K562 (cell line): ENCODE measurements around the gene STK32C. TPM values are rescaled to one million over a fixed set of nuclear protein-coding genes. Genes with fewer than 3 reads are reported as not detected.

Source experiments
- ATAC-seq: fragments of 200-7000 bp; cut with Tn5 transposase; 3 replicates; pipeline ENCODE4 v1.9.1; 2020; ENCODE audit warnings: moderate library complexity
- BruUV-seq: library from RNA; stranded (reverse); fragments of 400-500 nt; replicated peaks from 2 replicates; lab custom pipeline; 2021; lab: Mats Ljungman, UMichigan
- CTCF ChIA-PET: fragments of 300-600 bp; formaldehyde crosslinking; extraction: SDS; loops from one replicate; lab custom pipeline; 2021; ENCODE audit warnings: low intra/inter-chr PET ratio; lab: Yijun Ruan, JAX
- POLR2A ChIA-PET: fragments of 300-600, 350-650 bp; sonication (Branson Sonifier 250); formaldehyde crosslinking; extraction: SDS; loops from one replicate; lab custom pipeline; 2021; ENCODE audit warnings: antibody characterized with exemption, inconsistent platforms; lab: Yijun Ruan, JAX
- DNase-seq, 4 experiments: peaks; one replicate each; pipeline versions ENCODE4 v3.0.0 to v3.0.0-alpha.2; 2011 to 2018; ENCODE audit warnings: low spot score in 3 of 4, mixed read lengths in 3 of 4; ENCODE audit errors: extremely low read depth in 1 of 4
- FAIRE-seq: peaks from 2 replicates; lab custom pipeline; 2011; peaks lifted over from hg19 to GRCh38; lab: Jason Lieb, UNC
- H2AFZ ChIP-seq: 2 replicates; pipeline ENCODE4 v1.6.0; 2011; ENCODE audit warnings: low read depth, low read length, control low read depth, inconsistent platforms
- H3K27ac ChIP-seq: fragments of 200-600 bp; 3 replicates; pipeline ENCODE4 v1.8.0; 2011; ENCODE audit warnings: low read depth, mild to moderate bottlenecking, control low read depth, inconsistent platforms, low read length, moderate library complexity, mixed read lengths; ENCODE audit errors: extremely low read depth
- H3K27me3 ChIP-seq, 2 experiments: fragments of 300-600 bp in 1 of 2; 2 replicates in 1 of 2; 3 replicates in 1 of 2; pipeline versions ENCODE4 v1.6.0 to v1.8.0; 2011; ENCODE audit warnings: inconsistent platforms in 2 of 2, low read length in 2 of 2, mild to moderate bottlenecking in 1 of 2, mixed read lengths in 1 of 2, moderate library complexity in 1 of 2; ENCODE audit not compliant: control insufficient read depth in 2 of 2, insufficient read depth in 2 of 2
- H3K36me3 ChIP-seq: fragments of 300-600 bp; 3 replicates; pipeline ENCODE4 v1.8.0; 2011; ENCODE audit warnings: mild to moderate bottlenecking, low read length, inconsistent platforms; ENCODE audit not compliant: control insufficient read depth, insufficient read depth
- H3K4me1 ChIP-seq, 2 experiments: fragments of 200-600 bp in 1 of 2; replicated peaks in 1 of 2; 2 replicates in 1 of 2; 3 replicates in 1 of 2; pipeline versions ENCODE4 v1.5.1 to v1.8.0; 2011; ENCODE audit warnings: inconsistent platforms in 2 of 2, low read length in 2 of 2, mild to moderate bottlenecking in 1 of 2, mixed read lengths in 1 of 2, moderate library complexity in 1 of 2; ENCODE audit not compliant: control insufficient read depth in 2 of 2, insufficient read depth in 2 of 2
- H3K4me2 ChIP-seq: 2 replicates; pipeline ENCODE4 v1.6.1; 2011; ENCODE audit warnings: low read length, control low read depth, inconsistent platforms, mixed read lengths; ENCODE audit not compliant: insufficient read depth
- H3K4me3 ChIP-seq: fragments of 200-600 bp; sonication (generic), shearing (Covaris generic); 2 replicates; pipeline ENCODE4 v1.5.1; 2016; ENCODE audit warnings: control low read depth, inconsistent platforms
- H3K79me2 ChIP-seq: fragments of 200-600 bp; 3 replicates; pipeline ENCODE4 v1.8.0; 2011; ENCODE audit warnings: low read length, inconsistent platforms; ENCODE audit not compliant: control insufficient read depth, insufficient read depth
- H3K9ac ChIP-seq, 2 experiments: 2 replicates each; pipeline versions ENCODE4 v1.6.0 to v1.6.1; 2011; ENCODE audit warnings: low read depth in 2 of 2, low read length in 2 of 2, control low read depth in 1 of 2, inconsistent platforms in 1 of 2, mild to moderate bottlenecking in 1 of 2, mixed read lengths in 1 of 2; ENCODE audit not compliant: insufficient read depth in 1 of 2
- H3K9me1 ChIP-seq: one replicate; pipeline ENCODE4 v1.6.0; 2011; ENCODE audit warnings: inconsistent platforms, mild to moderate bottlenecking, low read length, moderate library complexity; ENCODE audit not compliant: control insufficient read depth, insufficient read depth
- H3K9me3 ChIP-seq: replicated peaks from 2 replicates; pipeline ENCODE4 v1.5.1; 2011; ENCODE audit warnings: low read depth, low read length, inconsistent platforms; ENCODE audit not compliant: control insufficient read depth, insufficient read depth
- H4K20me1 ChIP-seq: replicated peaks from 2 replicates; pipeline ENCODE4 v1.6.1; 2011; ENCODE audit warnings: low read length, inconsistent platforms, mixed read lengths; ENCODE audit not compliant: control insufficient read depth, insufficient read depth
- E2F4 ChIP-seq: sonication (generic); formaldehyde crosslinking; IDR thresholded peaks from 2 replicates; pipeline ENCODE4 v1.8.0; 2022; ENCODE audit warnings: mild to moderate bottlenecking, low read depth, missing genetic modification reagents
- E2F6 ChIP-seq, 2 experiments: IDR thresholded peaks; 2 replicates each; pipeline ENCODE4 v1.6.1; 2011; ENCODE audit warnings: borderline replicate concordance in 1 of 2, control low read depth in 1 of 2, low read depth in 1 of 2, low read length in 1 of 2, mild to moderate bottlenecking in 1 of 2, mixed read lengths in 1 of 2, moderate library complexity in 1 of 2; ENCODE audit not compliant: insufficient read depth in 1 of 2, insufficient read length in 1 of 2, poor library complexity in 1 of 2, severe bottlenecking in 1 of 2; ENCODE audit errors: extremely low read depth in 1 of 2
- ID3 ChIP-seq, 2 experiments: fragments of 250-450 bp in 1 of 2; fragments of 450-650 bp in 1 of 2; sonication (Bioruptor Pico) in 1 of 2; IDR thresholded peaks; 2 replicates each; pipeline versions ENCODE4 v1.6.1 to v1.8.0; 2016 to 2021; ENCODE audit warnings: mild to moderate bottlenecking in 2 of 2, moderate library complexity in 2 of 2, missing compliant biosample characterization in 1 of 2, missing genetic modification characterization in 1 of 2
- NFIX ChIP-seq: fragments of 250-450 bp; sonication (Bioruptor Pico); IDR thresholded peaks from 2 replicates; pipeline ENCODE4 v1.4.0; 2020; ENCODE audit warnings: low read depth, mild to moderate bottlenecking, moderate library complexity
- RERE ChIP-seq: sonication (generic); formaldehyde crosslinking; IDR thresholded peaks from 2 replicates; pipeline ENCODE4 v1.8.0; 2023; ENCODE audit warnings: missing genetic modification reagents, mild to moderate bottlenecking, borderline replicate concordance
- U2AF2 ChIP-seq: fragments of 200-400 bp; formaldehyde crosslinking; optimal IDR thresholded peaks from 2 replicates; pipeline ENCODE3; 2017; ENCODE audit warnings: low read depth, mild to moderate bottlenecking, low read length
- ZNF583 ChIP-seq: fragments of 250-450 bp; sonication (Bioruptor Pico); IDR thresholded peaks from 2 replicates; pipeline ENCODE4 v1.4.0; 2020
- WGBS: fragments of 100-300 bp; shearing (Covaris generic); methylation state at CpG from one replicate; pipeline ENCODE4 v1.1.6; 2016; ENCODE audit warnings: low coverage, mixed read lengths; ENCODE audit not compliant: insufficient coverage; ENCODE audit errors: missing lambda C conversion rate; 5-methylcytosine and 5-hydroxymethylcytosine counted together
- in situ Hi-C: fragments of 300-500 bp; cut with MboI; formaldehyde crosslinking; loops from 4 replicates; pipeline ENCODE4 v1.15.0; 2018; ENCODE audit warnings: inconsistent platforms, mixed read lengths
- intact Hi-C: fragments of 100-400 bp; cut with micrococcal nuclease; formaldehyde crosslinking; loops from 2 replicates; pipeline ENCODE4 v1.14.2; 2022
- polyA plus RNA-seq, 8 experiments: library from polyadenylated mRNA; depleted of rRNA in 4 of 8; stranded (reverse) in 5 of 8; unstranded in 3 of 8; fragments of >200 nt; fragmentation: Nextera tagmentation in 2 of 8; fragmentation: Illumina TruSeq in 1 of 8; extraction: Ambion mirVana in 2 of 8; extraction: Trizol in 1 of 8; gene quantifications; 2 replicates each; pipeline versions ENCODE4 v1.2.1 to v1.2.3, GENCODE V29; 2011 to 2014; ENCODE audit warnings: inconsistent platforms in 1 of 8, missing spikeins in 1 of 8
- total RNA-seq, 7 experiments: library from RNA; depleted of rRNA in 6 of 7; stranded (reverse); fragments of >200 nt in 6 of 7; fragmentation: Illumina TruSeq in 2 of 7; extraction: Trizol in 2 of 7; gene quantifications; 2 replicates each; pipeline versions ENCODE4 v1.2.1 to v1.2.3, GENCODE V29; 2011 to 2021; ENCODE audit warnings: low replicate concordance in 1 of 7

STK32C gene
- total and polyA plus RNA-seq, 9 of the 15 experiments (the other 6 are each of a cell fraction or from before 2014, with no cell fraction given): 1.5 to 20.9 (median 6.5) TPM

GRCh38 chr10:132277311-132277741, 30.4 kb downstream of the STK32C start:
- H3K4me3 ChIP-seq: no peak overlapping the region
- WGBS: 0% methylated on average over 7 of the region's 9 CpGs
- POLR2A ChIA-PET: interaction anchor here (1.0 kb wide), 1 partner anchor 13 kb away, joined by 6 read pairs; no protein-coding TSS in a partner anchor
- no peak overlapping the region for H3K9ac ChIP-seq
- H3K9me1 ChIP-seq: no peaks in the 10 kb centered on the region
- intact Hi-C loops: no loop called here
- H3K4me1 ChIP-seq: peaks cover 6 to 23% of the 10 kb centered on the region in 2 experiments; a peak in 3 of 5 replicates
- ATAC-seq: no peak
- no TSS peak for BruUV-seq
- in situ Hi-C loops: no loop called here
- no peaks in the 10 kb centered on the region for H3K9me3 ChIP-seq
- H3K4me2 ChIP-seq: no peak overlapping the region
- no peaks in the 10 kb centered on the region for H3K36me3 ChIP-seq
- no peak for FAIRE-seq
- CTCF ChIA-PET: no interaction called here
- no peak overlapping the region for H2AFZ ChIP-seq
- H3K79me2 ChIP-seq: no peaks in the 10 kb centered on the region
- 0 out of 2 replicates have a peak, but pooled peaks cover 5% of the 10 kb centered on the region for H4K20me1 ChIP-seq
- H3K27me3 ChIP-seq: peaks cover 10 to 79% of the 10 kb centered on the region in 2 experiments; a peak in 4 of 5 replicates
- no peak overlapping the region for H3K27ac ChIP-seq
- no peak for DNase-seq
- TF ChIP-seq ZNF583 (no peak), RERE (CRISPR knock-in tag) (no peak), U2AF2 (no peak), E2F4 (no peak), NFIX (CRISPR knock-in tag) (no peak), ID3 (CRISPR knock-in tag; IDR thresholded peaks at IDR 0.05) (no peak), ID3 (tag; IDR thresholded peaks at IDR 0.05) (no peak), E2F6 (IDR thresholded peaks at IDR 0.05; ENCODE audit: borderline replicate concordance in 1 of 2, extremely low read depth in 1 of 2, insufficient read depth in 1 of 2, insufficient read length in 1 of 2, low read depth in 1 of 2, low read length in 1 of 2, poor library complexity in 1 of 2, severe bottlenecking in 1 of 2) (no peak)
